Gastrocnemius medialis (tissue), 4 donors: Measurements from ENCODE around the gene TMCC2.

Source experiments
- POLR2A ChIP-seq, 2 donors: fragments of 450-650 bp; IDR thresholded peaks; one replicate each; pipeline ENCODE4 v1.6.1; 2017; ENCODE audit warnings: antibody characterized with exemption in 2 of 2, mild to moderate bottlenecking in 2 of 2, moderate library complexity in 2 of 2
- TF ChIP-seq, protein P1 (sequence below), 5 experiments: fragments of 450-650 bp in 3 of 5; fragments of 200-600 bp in 2 of 5; sonication (generic) in 2 of 5; IDR thresholded peaks in 4 of 5; conservative IDR thresholded peaks in 1 of 5; 1 replicate in 4 of 5; 2 replicates in 1 of 5; pipeline ENCODE4 v1.5.1; 2016 to 2019; ENCODE audit warnings: antibody characterized with exemption in 5 of 5, mild to moderate bottlenecking in 3 of 5, moderate library complexity in 3 of 5

DNA sequence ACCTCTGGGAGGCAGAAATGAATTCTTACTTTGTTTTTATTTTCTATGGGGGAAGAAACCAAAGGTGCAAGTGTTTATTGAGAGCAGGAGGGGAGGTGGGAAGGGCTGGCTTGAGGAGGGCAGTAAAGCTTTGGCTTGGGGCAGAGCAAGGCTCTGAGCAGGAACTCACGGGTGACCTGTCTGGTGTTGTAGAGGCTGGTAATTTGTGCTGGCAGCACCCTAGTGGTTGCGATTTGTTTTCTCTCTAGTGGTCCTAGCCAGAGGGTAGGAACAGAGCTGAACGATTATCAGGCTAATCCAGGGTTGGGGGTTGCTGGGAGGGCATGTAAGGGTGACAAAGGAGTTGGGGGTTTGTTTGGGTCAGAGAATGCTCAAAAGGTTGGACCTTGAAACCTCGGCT is 16.6 kb downstream of the TMCC2 start:
- no peak for TF ChIP-seq POLR2A (IDR thresholded peaks at IDR 0.05)
- TF ChIP-seq, protein P1, sequence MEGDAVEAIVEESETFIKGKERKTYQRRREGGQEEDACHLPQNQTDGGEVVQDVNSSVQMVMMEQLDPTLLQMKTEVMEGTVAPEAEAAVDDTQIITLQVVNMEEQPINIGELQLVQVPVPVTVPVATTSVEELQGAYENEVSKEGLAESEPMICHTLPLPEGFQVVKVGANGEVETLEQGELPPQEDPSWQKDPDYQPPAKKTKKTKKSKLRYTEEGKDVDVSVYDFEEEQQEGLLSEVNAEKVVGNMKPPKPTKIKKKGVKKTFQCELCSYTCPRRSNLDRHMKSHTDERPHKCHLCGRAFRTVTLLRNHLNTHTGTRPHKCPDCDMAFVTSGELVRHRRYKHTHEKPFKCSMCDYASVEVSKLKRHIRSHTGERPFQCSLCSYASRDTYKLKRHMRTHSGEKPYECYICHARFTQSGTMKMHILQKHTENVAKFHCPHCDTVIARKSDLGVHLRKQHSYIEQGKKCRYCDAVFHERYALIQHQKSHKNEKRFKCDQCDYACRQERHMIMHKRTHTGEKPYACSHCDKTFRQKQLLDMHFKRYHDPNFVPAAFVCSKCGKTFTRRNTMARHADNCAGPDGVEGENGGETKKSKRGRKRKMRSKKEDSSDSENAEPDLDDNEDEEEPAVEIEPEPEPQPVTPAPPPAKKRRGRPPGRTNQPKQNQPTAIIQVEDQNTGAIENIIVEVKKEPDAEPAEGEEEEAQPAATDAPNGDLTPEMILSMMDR (IDR thresholded peaks at IDR 0.05 in 4 of 5, conservative IDR thresholded peaks at IDR 0.05 in 1 of 5): no peak
